Hematopoietic multipotent progenitor cell treated with erythropoietin and hydrocortisone succinate and interleukin-3 and kit ligand, for 6 days (in vitro differentiated cells): ENCODE measurements around the gene PDXK.

ENCODE experiments used
- DNase-seq: peaks from one replicate; pipeline ENCODE4 v3.0.0-alpha.2; 2015

The PDXK gene

GRCh38 chr21:43808832-43809251, 89.9 kb downstream of the PDXK start:
- DNase-seq: no peak

- no peak for DNase-seq
Measured at GRCh38 chr21:43809346-43809799, 90.4 kb downstream of the PDXK start.

GRCh38 chr21:43809853-43810504, 91.0 kb downstream of the PDXK start:
- DNase-seq: no peak

- DNase-seq: peak; percentile 91
Measured at GRCh38 chr21:43810505-43811261, 91.8 kb downstream of the PDXK start.

- no peak for DNase-seq
Measured at GRCh38 chr21:43811262-43812105, 92.6 kb downstream of the PDXK start.
